ENCODE measurements around the gene TBATA. TPM values are rescaled to one million over a fixed set of nuclear protein-coding genes. Genes with fewer than 3 reads are reported as not detected.
"Not testable (repeated sequence)": the region's sequence is repeated elsewhere in the genome, so short reads cannot be mapped to it uniquely, and the experiment has no call there.

The TBATA gene
- total and polyA plus RNA-seq, 8 donors: not detected

GRCh38 chr10:70770001-70770400, 15.2 kb downstream of the TBATA start:
- no peak overlapping the region for H3K4me3 ChIP-seq
- H3K27me3 ChIP-seq: no peaks in the 10 kb centered on the region
- no peak for TF ChIP-seq CTCF (IDR thresholded peaks at IDR 0.05)
- no peak for FAIRE-seq
- WGBS, 2 donors: 64 to 68% methylated on average over 2 of the region's 2 CpGs
- H3K27ac ChIP-seq: no peak overlapping the region
- no peaks in the 10 kb centered on the region for H3K36me3 ChIP-seq
- DNase-seq: no peak
- no peaks in the 10 kb centered on the region for H3K9me3 ChIP-seq
- no peaks in the 10 kb centered on the region for H3K4me1 ChIP-seq
- intact Hi-C loops (cut with DNase I): no loop called here
- ATAC-seq: no peak

- no peak for FAIRE-seq
- intact Hi-C loops (cut with DNase I): no loop called here
- DNase-seq: no peak
- no peaks in the 10 kb centered on the region for H3K4me1 ChIP-seq
- no peaks in the 10 kb centered on the region for H3K9me3 ChIP-seq
- H3K4me3 ChIP-seq: no peak overlapping the region
- H3K27ac ChIP-seq: no peak overlapping the region
- H3K36me3 ChIP-seq: no peaks in the 10 kb centered on the region
- H3K27me3 ChIP-seq: no peaks in the 10 kb centered on the region
- 72 to 80% methylated on average over 4 of the region's 4 CpGs for WGBS, 2 donors
- TF ChIP-seq CTCF (IDR thresholded peaks at IDR 0.05): no peak
- no peak for ATAC-seq
Observed at GRCh38 chr10:70769121-70769520, 16.1 kb downstream of the TBATA start.

- H3K36me3 ChIP-seq; DNase-seq; H3K4me3 ChIP-seq; intact Hi-C loops (cut with DNase I); H3K27ac ChIP-seq; FAIRE-seq; H3K4me1 ChIP-seq; H3K9me3 ChIP-seq; H3K27me3 ChIP-seq: not testable (repeated sequence)
- 74 to 75% methylated on average over 6 of the region's 6 CpGs for WGBS, 2 donors
- peak in 2 of 4 donors; percentile 41 to 75 for ATAC-seq
Observed at GRCh38 chr10:70768026-70768685, 17.0 kb downstream of the TBATA start.

- H3K4me1 ChIP-seq: no peaks in the 10 kb centered on the region
- FAIRE-seq (no peak), DNase-seq (peak in 1 of 6 donors; percentile 8), ATAC-seq (no peak)
- H3K36me3 ChIP-seq: no peaks in the 10 kb centered on the region
- 92 to 93% methylated on average over 8 of the region's 8 CpGs for WGBS, 2 donors
- no peak overlapping the region for H3K27ac ChIP-seq
- no peak for TF ChIP-seq CTCF (IDR thresholded peaks at IDR 0.05)
- no peak overlapping the region for H3K4me3 ChIP-seq
- H3K27me3 ChIP-seq: no peaks in the 10 kb centered on the region
- H3K9me3 ChIP-seq: no peaks in the 10 kb centered on the region
- intact Hi-C loops (cut with DNase I): no loop called here
Observed at GRCh38 chr10:70765794-70766594, 19.2 kb downstream of the TBATA start.

- Histone ChIP-seq H3K9me3 (no peaks in the 10 kb centered on the region), H3K4me3 (no peak overlapping the region), H3K4me1 (no peaks in the 10 kb centered on the region), H3K27ac (no peak overlapping the region), H3K27me3 (no peaks in the 10 kb centered on the region), H3K36me3 (no peaks in the 10 kb centered on the region)
- FAIRE-seq (no peak), DNase-seq (peak in 2 of 6 donors; percentile 36 to 38), ATAC-seq (no peak)
- WGBS, 2 donors: 64 to 74% methylated on average over 3 of the region's 3 CpGs
- no peak for TF ChIP-seq CTCF (IDR thresholded peaks at IDR 0.05)
- intact Hi-C loops (cut with DNase I): loop anchor here in 1 of 3 donors (5.0 kb wide), 1 partner anchor 211 kb away; no protein-coding TSS in a partner anchor
Observed at GRCh38 chr10:70763567-70763966, 21.6 kb downstream of the TBATA start.
